Upper lobe of left lung (tissue), 4 donors: ENCODE results near the gene ANKMY1.

Experiments used
- CTCF ChIP-seq, 6 experiments: fragments of 450-650 bp in 4 of 6; fragments of 200-600 bp in 2 of 6; sonication (generic) in 2 of 6; IDR thresholded peaks; one replicate each; pipeline ENCODE4 v1.5.1; 2016 to 2019; ENCODE audit warnings: antibody characterized with exemption in 6 of 6
- EP300 ChIP-seq, 4 donors: sonication (generic); formaldehyde crosslinking; IDR thresholded peaks; one replicate each; pipeline ENCODE4 v1.5.1; 2017; ENCODE audit warnings: antibody characterized with exemption in 4 of 4, control low read depth in 2 of 4
- POLR2A ChIP-seq, 4 donors: fragments of 450-650 bp; IDR thresholded peaks; one replicate each; pipeline ENCODE4 v1.5.1; 2016 to 2017; ENCODE audit warnings: antibody characterized with exemption in 4 of 4, mild to moderate bottlenecking in 2 of 4
- POLR2AphosphoS5 ChIP-seq, 2 donors: sonication (generic); formaldehyde crosslinking; IDR thresholded peaks; one replicate each; pipeline ENCODE4 v1.5.1; 2017; ENCODE audit warnings: antibody characterized with exemption in 2 of 2

- TF ChIP-seq CTCF (IDR thresholded peaks at IDR 0.05) (no peak), POLR2A (IDR thresholded peaks at IDR 0.05) (no peak), EP300 (IDR thresholded peaks at IDR 0.05) (no peak), POLR2AphosphoS5 (IDR thresholded peaks at IDR 0.05) (no peak)
Observed at GRCh38 chr2:240553956-240554480, 3.8 kb downstream of the ANKMY1 start.
